Measurements from ENCODE around the gene NFAT5.

The NFAT5 gene

GRCh38 chr16:69651217-69651616, 85.5 kb downstream of the NFAT5 start:
- Histone ChIP-seq H4K20me1 (no peaks in the 10 kb centered on the region), H3K9ac (no peak overlapping the region), H3K9me3 (no peaks in the 10 kb centered on the region), H3K27me3 (no peaks in the 10 kb centered on the region), H3K4me2 (no peak overlapping the region), H3K27ac (no peak overlapping the region), H3K4me3 (no peak overlapping the region), H3K36me3 (peaks cover 56% of the 10 kb centered on the region), H3K4me1 (no peaks in the 10 kb centered on the region)
- TF ChIP-seq Cebpa-rat (IDR thresholded peaks at IDR 0.05): no peak

- Histone ChIP-seq H3K4me3 (no peak overlapping the region), H3K36me3 (peaks cover 70% of the 10 kb centered on the region), H4K20me1 (no peaks in the 10 kb centered on the region), H3K4me2 (no peak overlapping the region), H3K4me1 (no peaks in the 10 kb centered on the region), H3K27ac (no peak overlapping the region), H3K27me3 (no peaks in the 10 kb centered on the region), H3K9me3 (no peaks in the 10 kb centered on the region), H3K9ac (no peak overlapping the region)
- TF ChIP-seq Cebpa-rat (IDR thresholded peaks at IDR 0.05): no peak
Observed at GRCh38 chr16:69654280-69654931, 88.6 kb downstream of the NFAT5 start.

GRCh38 chr16:69660166-69660565, 94.4 kb downstream of the NFAT5 start:
- Histone ChIP-seq H3K36me3 (peaks cover 91% of the 10 kb centered on the region), H4K20me1 (no peaks in the 10 kb centered on the region), H3K9me3 (peaks cover 4% of the 10 kb centered on the region; the same call in 1 of the 2 replicates), H3K9ac (no peak overlapping the region), H3K4me1 (no peaks in the 10 kb centered on the region), H3K4me3 (no peak overlapping the region), H3K27me3 (no peaks in the 10 kb centered on the region), H3K4me2 (no peak overlapping the region), H3K27ac (no peak overlapping the region)
- TF ChIP-seq Cebpa-rat (IDR thresholded peaks at IDR 0.05): no peak

GRCh38 chr16:69662901-69663300, 97.1 kb downstream of the NFAT5 start:
- Histone ChIP-seq H3K4me1 (no peaks in the 10 kb centered on the region), H3K4me2 (no peak overlapping the region), H3K27me3 (no peaks in the 10 kb centered on the region), H3K9ac (no peak overlapping the region), H3K4me3 (no peak overlapping the region), H3K9me3 (peaks cover 4% of the 10 kb centered on the region; the same call in 1 of the 2 replicates), H4K20me1 (no peaks in the 10 kb centered on the region), H3K36me3 (peaks cover 68% of the 10 kb centered on the region), H3K27ac (no peak overlapping the region)
- TF ChIP-seq Cebpa-rat (IDR thresholded peaks at IDR 0.05): no peak

GRCh38 chr16:69663846-69664245, 98.1 kb downstream of the NFAT5 start:
- H3K36me3 ChIP-seq: peaks cover 68% of the 10 kb centered on the region
- no peak overlapping the region for H3K9ac ChIP-seq
- no peak overlapping the region for H3K27ac ChIP-seq
- H3K4me2 ChIP-seq: no peak overlapping the region
- H3K4me1 ChIP-seq: no peaks in the 10 kb centered on the region
- no peak for TF ChIP-seq Cebpa-rat (IDR thresholded peaks at IDR 0.05)
- H3K9me3 ChIP-seq: peaks cover 4% of the 10 kb centered on the region; the same call in 1 of the 2 replicates
- no peaks in the 10 kb centered on the region for H3K27me3 ChIP-seq
- H3K4me3 ChIP-seq: no peak overlapping the region
- H4K20me1 ChIP-seq: no peaks in the 10 kb centered on the region

GRCh38 chr16:69669577-69669976, 103.8 kb downstream of the NFAT5 start:
- no peaks in the 10 kb centered on the region for H3K4me1 ChIP-seq
- TF ChIP-seq Cebpa-rat (IDR thresholded peaks at IDR 0.05): no peak
- H3K4me2 ChIP-seq: no peak overlapping the region
- H4K20me1 ChIP-seq: no peaks in the 10 kb centered on the region
- H3K27me3 ChIP-seq: no peaks in the 10 kb centered on the region
- H3K36me3 ChIP-seq: peaks cover 45% of the 10 kb centered on the region
- H3K9ac ChIP-seq: no peak overlapping the region
- H3K27ac ChIP-seq: no peak overlapping the region
- H3K9me3 ChIP-seq: peaks cover 3% of the 10 kb centered on the region; the same call in 1 of the 2 replicates
- no peak overlapping the region for H3K4me3 ChIP-seq

- H3K36me3 ChIP-seq: peaks cover 55% of the 10 kb centered on the region
- TF ChIP-seq Cebpa-rat (IDR thresholded peaks at IDR 0.05): no peak
Observed at GRCh38 chr16:69672315-69672997, 106.7 kb downstream of the NFAT5 start.

GRCh38 chr16:69672998-69673713, 107.4 kb downstream of the NFAT5 start:
- Histone ChIP-seq H4K20me1 (no peaks in the 10 kb centered on the region), H3K4me1 (no peaks in the 10 kb centered on the region), H3K9me3 (no peaks in the 10 kb centered on the region), H3K27ac (no peak overlapping the region), H3K4me2 (no peak overlapping the region), H3K27me3 (no peaks in the 10 kb centered on the region), H3K9ac (no peak overlapping the region), H3K4me3 (no peak overlapping the region), H3K36me3 (peaks cover 58% of the 10 kb centered on the region)
- no peak for TF ChIP-seq Cebpa-rat (IDR thresholded peaks at IDR 0.05)

More at GRCh38 chr16:69672315-69672997, 106.7 kb downstream of the NFAT5 start:
- Histone ChIP-seq H3K9ac (no peak overlapping the region), H3K27ac (no peak overlapping the region), H3K4me1 (no peaks in the 10 kb centered on the region), H3K4me2 (no peak overlapping the region), H3K9me3 (no peaks in the 10 kb centered on the region), H3K27me3 (no peaks in the 10 kb centered on the region), H3K4me3 (no peak overlapping the region), H4K20me1 (no peaks in the 10 kb centered on the region)

GRCh38 chr16:69680358-69680757, 114.6 kb downstream of the NFAT5 start:
- Histone ChIP-seq H3K27ac (no peak overlapping the region), H3K4me2 (no peak overlapping the region), H3K4me3 (no peak overlapping the region), H3K9ac (no peak overlapping the region), H3K9me3 (no peaks in the 10 kb centered on the region), H3K27me3 (no peaks in the 10 kb centered on the region), H3K36me3 (peaks cover 82% of the 10 kb centered on the region), H3K4me1 (no peaks in the 10 kb centered on the region), H4K20me1 (no peaks in the 10 kb centered on the region)
- no peak for TF ChIP-seq Cebpa-rat (IDR thresholded peaks at IDR 0.05)

GRCh38 chr16:69688589-69688988, 122.8 kb downstream of the NFAT5 start:
- Histone ChIP-seq H3K9ac (no peak overlapping the region), H3K4me1 (no peaks in the 10 kb centered on the region), H3K4me3 (no peak overlapping the region), H3K27me3 (no peaks in the 10 kb centered on the region), H4K20me1 (no peaks in the 10 kb centered on the region), H3K4me2 (no peak overlapping the region), H3K36me3 (peaks cover 74% of the 10 kb centered on the region), H3K27ac (no peak overlapping the region), H3K9me3 (no peaks in the 10 kb centered on the region)
- no peak for TF ChIP-seq Cebpa-rat (IDR thresholded peaks at IDR 0.05)

Measured in BLaER1 (cell line).